Measurements from ENCODE around the gene TFE3.

The TFE3 gene

GRCh38 chrX:49058794-49059193 lies 15.6 kb upstream of the TFE3 start, which contains the start of gene CCDC120:
TSS of gene CCDC120 (plus strand) at chrX:49058999. CDS start at chrX:49062042, 3,043 bp downstream.
- Histone ChIP-seq H3K4me1 (ENCODE audit: control insufficient read depth, insufficient read depth, low read length) (peaks cover 7% of the 10 kb centered on the region), H3K4me3 (ENCODE audit: low read length) (peak within 1 kb of the TSS; percentile 41), H3K27me3 (ENCODE audit: control insufficient read depth, insufficient read depth, low read length) (no peaks in the 10 kb centered on the region), H3K36me3 (ENCODE audit: control insufficient read depth, insufficient read depth, low read length) (no peaks in the 10 kb centered on the region), H3K9ac (ENCODE audit: low read length) (peak within 1 kb of the TSS; percentile 81), H3K9me3 (ENCODE audit: control insufficient read depth, low read length) (no peaks in the 10 kb centered on the region)

GRCh38 chrX:49054073-49054762 lies 11.1 kb upstream of the TFE3 start:
- H3K27me3 ChIP-seq (ENCODE audit: control insufficient read depth, insufficient read depth, low read length) = no peaks in the 10 kb centered on the region
- no peak overlapping the region for H3K4me3 ChIP-seq (ENCODE audit: low read length)
- H3K36me3 ChIP-seq (ENCODE audit: control insufficient read depth, insufficient read depth, low read length) = no peaks in the 10 kb centered on the region
- H3K9ac ChIP-seq (ENCODE audit: low read length) = peak overlapping the region; percentile 43
- H3K4me1 ChIP-seq (ENCODE audit: control insufficient read depth, insufficient read depth, low read length) = peaks cover 4% of the 10 kb centered on the region
- no peaks in the 10 kb centered on the region for H3K9me3 ChIP-seq (ENCODE audit: control insufficient read depth, low read length)

- no peaks in the 10 kb centered on the region for H3K27me3 ChIP-seq (ENCODE audit: control insufficient read depth, insufficient read depth, low read length)
- peak overlapping the region; percentile 43 for H3K9ac ChIP-seq (ENCODE audit: low read length)
- H3K4me3 ChIP-seq (ENCODE audit: low read length) = no peak overlapping the region
- no peaks in the 10 kb centered on the region for H3K9me3 ChIP-seq (ENCODE audit: control insufficient read depth, low read length)
- no peaks in the 10 kb centered on the region for H3K36me3 ChIP-seq (ENCODE audit: control insufficient read depth, insufficient read depth, low read length)
- peaks cover under 1% of the 10 kb centered on the region for H3K4me1 ChIP-seq (ENCODE audit: control insufficient read depth, insufficient read depth, low read length)
Observed at GRCh38 chrX:49053223-49054072, 10.3 kb upstream of the TFE3 start.

GRCh38 chrX:49043987-49044281 lies 777 bp upstream of the TFE3 start:
- no peaks in the 10 kb centered on the region for H3K27me3 ChIP-seq (ENCODE audit: control insufficient read depth, insufficient read depth, low read length)
- H3K4me1 ChIP-seq (ENCODE audit: control insufficient read depth, insufficient read depth, low read length) = peaks cover 16% of the 10 kb centered on the region
- H3K9ac ChIP-seq (ENCODE audit: low read length) = no peak overlapping the region
- no peaks in the 10 kb centered on the region for H3K9me3 ChIP-seq (ENCODE audit: control insufficient read depth, low read length)
- no peak overlapping the region for H3K4me3 ChIP-seq (ENCODE audit: low read length)
- no peaks in the 10 kb centered on the region for H3K36me3 ChIP-seq (ENCODE audit: control insufficient read depth, insufficient read depth, low read length)

- H3K4me3 ChIP-seq (ENCODE audit: low read length) = peak overlapping the region; percentile 54
- no peaks in the 10 kb centered on the region for H3K9me3 ChIP-seq (ENCODE audit: control insufficient read depth, low read length)
- H3K36me3 ChIP-seq (ENCODE audit: control insufficient read depth, insufficient read depth, low read length) = no peaks in the 10 kb centered on the region
- H3K4me1 ChIP-seq (ENCODE audit: control insufficient read depth, insufficient read depth, low read length) = peaks cover 16% of the 10 kb centered on the region
- H3K9ac ChIP-seq (ENCODE audit: low read length) = peak overlapping the region; percentile 87
- H3K27me3 ChIP-seq (ENCODE audit: control insufficient read depth, insufficient read depth, low read length) = no peaks in the 10 kb centered on the region
Observed at GRCh38 chrX:49042581-49043219, 457 bp downstream of the TFE3 start.

- H3K4me1 ChIP-seq (ENCODE audit: control insufficient read depth, insufficient read depth, low read length) = peaks cover 16% of the 10 kb centered on the region
- H3K9ac ChIP-seq (ENCODE audit: low read length) = peak overlapping the region; percentile 87
- no peaks in the 10 kb centered on the region for H3K27me3 ChIP-seq (ENCODE audit: control insufficient read depth, insufficient read depth, low read length)
- no peaks in the 10 kb centered on the region for H3K9me3 ChIP-seq (ENCODE audit: control insufficient read depth, low read length)
- peak overlapping the region; percentile 54 for H3K4me3 ChIP-seq (ENCODE audit: low read length)
- no peaks in the 10 kb centered on the region for H3K36me3 ChIP-seq (ENCODE audit: control insufficient read depth, insufficient read depth, low read length)
Observed at GRCh38 chrX:49041744-49042580, 1.2 kb downstream of the TFE3 start.

GRCh38 chrX:49040376-49040955 lies 2.7 kb downstream of the TFE3 start:
- Histone ChIP-seq H3K36me3 (ENCODE audit: control insufficient read depth, insufficient read depth, low read length) (no peaks in the 10 kb centered on the region), H3K27me3 (ENCODE audit: control insufficient read depth, insufficient read depth, low read length) (no peaks in the 10 kb centered on the region), H3K9ac (ENCODE audit: low read length) (peak overlapping the region; percentile 22), H3K4me1 (ENCODE audit: control insufficient read depth, insufficient read depth, low read length) (peaks cover 16% of the 10 kb centered on the region), H3K4me3 (ENCODE audit: low read length) (no peak overlapping the region), H3K9me3 (ENCODE audit: control insufficient read depth, low read length) (no peaks in the 10 kb centered on the region)

- H3K4me1 ChIP-seq (ENCODE audit: control insufficient read depth, insufficient read depth, low read length) = peaks cover 16% of the 10 kb centered on the region
- H3K9me3 ChIP-seq (ENCODE audit: control insufficient read depth, low read length) = no peaks in the 10 kb centered on the region
- no peaks in the 10 kb centered on the region for H3K27me3 ChIP-seq (ENCODE audit: control insufficient read depth, insufficient read depth, low read length)
- no peaks in the 10 kb centered on the region for H3K36me3 ChIP-seq (ENCODE audit: control insufficient read depth, insufficient read depth, low read length)
- H3K4me3 ChIP-seq (ENCODE audit: low read length) = no peak overlapping the region
- H3K9ac ChIP-seq (ENCODE audit: low read length) = peak overlapping the region; percentile 22
Observed at GRCh38 chrX:49039598-49040375, 3.4 kb downstream of the TFE3 start.

- Histone ChIP-seq H3K27me3 (ENCODE audit: control insufficient read depth, insufficient read depth, low read length) (no peaks in the 10 kb centered on the region), H3K9me3 (ENCODE audit: control insufficient read depth, low read length) (no peaks in the 10 kb centered on the region), H3K36me3 (ENCODE audit: control insufficient read depth, insufficient read depth, low read length) (no peaks in the 10 kb centered on the region), H3K4me1 (ENCODE audit: control insufficient read depth, insufficient read depth, low read length) (peaks cover 16% of the 10 kb centered on the region), H3K4me3 (ENCODE audit: low read length) (no peak overlapping the region), H3K9ac (ENCODE audit: low read length) (no peak overlapping the region)
Observed at GRCh38 chrX:49037883-49038475, 5.2 kb downstream of the TFE3 start.

GRCh38 chrX:49030283-49030682 lies 12.9 kb downstream of the TFE3 start:
- Histone ChIP-seq H3K27me3 (ENCODE audit: control insufficient read depth, insufficient read depth, low read length) (no peaks in the 10 kb centered on the region), H3K9me3 (ENCODE audit: control insufficient read depth, low read length) (no peaks in the 10 kb centered on the region), H3K9ac (ENCODE audit: low read length) (no peak overlapping the region), H3K4me3 (ENCODE audit: low read length) (no peak overlapping the region), H3K36me3 (ENCODE audit: control insufficient read depth, insufficient read depth, low read length) (no peaks in the 10 kb centered on the region), H3K4me1 (ENCODE audit: control insufficient read depth, insufficient read depth, low read length) (no peaks in the 10 kb centered on the region)

Measured in mucosa of stomach (tissue), 1 donor.